Measurements from ENCODE around the gene PPFIBP1. TPM values are rescaled to one million over a fixed set of nuclear protein-coding genes. Genes with fewer than 3 reads are reported as not detected.

PPFIBP1 gene
- polyA plus RNA-seq, 3 donors from 2014 or later, result 0.39 to 0.62 TPM; not detected in 1

DNA sequence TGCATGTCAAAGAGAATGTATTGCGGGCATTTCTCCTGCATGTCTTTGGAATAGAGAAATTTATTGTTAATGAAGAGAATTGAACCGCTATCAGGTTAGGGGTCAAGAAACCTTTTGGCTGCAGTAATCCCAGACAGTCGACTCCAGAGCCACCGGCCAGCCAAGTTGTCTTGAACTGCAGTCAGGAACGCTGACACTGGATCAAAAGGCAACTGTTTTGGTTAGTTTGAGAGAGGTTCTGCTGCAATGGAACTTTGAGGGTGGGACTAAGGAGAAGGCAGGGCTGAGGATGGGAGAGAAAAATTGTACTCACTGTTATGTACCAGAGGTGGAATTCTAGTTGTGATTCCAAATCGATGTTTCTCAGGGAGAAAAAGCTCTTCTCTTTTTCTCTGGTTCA, 28.2 kb downstream of the PPFIBP1 start:
- H3K4me3 Mint-ChIP-seq, result no peak overlapping the region
- H3K27me3 Mint-ChIP-seq (ENCODE audit: low read depth in 3 of 3), result peaks cover 5 to 9% (median 6%) of the 10 kb centered on the region in 3 donors
- H3K9me3 Mint-ChIP-seq, result no peaks in the 10 kb centered on the region
- H3K27ac Mint-ChIP-seq, result no peak overlapping the region
- no peaks in the 10 kb centered on the region for H3K36me3 Mint-ChIP-seq
- DNase-seq, result no peak
- H3K4me1 Mint-ChIP-seq, result peaks cover 3 to 7% of the 10 kb centered on the region in 2 donors

DNA sequence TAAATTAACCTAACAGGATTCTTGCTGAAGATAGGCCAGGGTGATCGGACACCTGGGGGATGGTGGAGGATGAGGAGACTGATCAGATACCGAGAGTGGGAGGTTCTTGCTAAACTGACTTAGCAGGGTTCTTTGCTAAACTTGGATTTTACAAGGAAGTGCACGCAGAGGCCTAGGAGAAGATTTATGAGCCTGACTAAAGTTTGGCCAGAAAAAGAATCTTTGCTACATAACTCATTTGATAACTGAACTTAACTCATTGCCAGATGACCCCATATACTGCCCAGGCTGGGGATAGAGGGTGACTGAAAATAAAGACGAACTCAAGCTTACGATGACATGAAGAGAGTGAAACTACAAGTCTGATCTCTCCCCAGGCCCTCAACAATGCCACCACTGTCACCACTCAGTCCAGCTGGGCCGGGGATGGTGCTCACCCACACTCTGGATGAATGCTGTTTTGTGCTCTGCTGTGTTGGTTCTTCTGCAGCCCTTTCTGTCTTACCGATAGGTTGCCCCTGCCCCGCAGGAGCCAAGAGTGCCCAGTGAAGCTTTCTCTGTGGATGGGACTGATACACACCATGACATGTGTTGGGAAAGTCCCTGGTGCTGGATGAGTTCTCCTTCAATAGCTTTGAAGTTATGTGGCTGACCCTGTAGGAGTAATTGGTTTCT, 29.0 kb downstream of the PPFIBP1 start:
- Mint-ChIP-seq H3K27me3 (ENCODE audit: low read depth in 3 of 3) (peaks cover 5 to 9% (median 6%) of the 10 kb centered on the region in 3 donors), H3K36me3 (no peaks in the 10 kb centered on the region), H3K27ac (no peak overlapping the region), H3K4me3 (no peak overlapping the region), H3K4me1 (peaks cover 3 to 7% of the 10 kb centered on the region in 2 donors), H3K9me3 (no peaks in the 10 kb centered on the region)
- DNase-seq, result no peak

DNA sequence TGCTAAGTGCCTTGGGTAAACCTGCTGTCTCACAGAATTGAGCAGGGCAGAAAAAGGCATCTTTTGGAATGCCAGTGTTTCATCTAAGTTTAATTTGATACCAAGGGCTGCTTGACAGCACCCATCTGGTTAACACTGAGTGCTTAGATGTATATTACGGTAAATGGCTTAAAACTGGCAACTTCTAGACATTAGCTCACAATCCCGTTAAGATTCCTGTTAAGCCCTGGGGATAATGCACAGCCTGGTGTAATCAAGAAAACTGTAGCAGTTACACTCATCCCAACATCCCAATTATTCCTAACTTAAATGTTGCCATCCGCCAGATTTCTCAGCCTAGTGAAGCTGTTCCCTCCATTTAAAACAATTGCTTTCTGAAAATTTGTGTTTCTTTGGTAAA, 29.9 kb downstream of the PPFIBP1 start:
- Mint-ChIP-seq H3K27ac (no peak overlapping the region), H3K4me1 (peaks cover 3 to 7% of the 10 kb centered on the region in 2 donors), H3K27me3 (ENCODE audit: low read depth in 3 of 3) (peaks cover 0 to 4% (median 3%) of the 10 kb centered on the region in 3 donors), H3K9me3 (no peaks in the 10 kb centered on the region), H3K4me3 (no peak overlapping the region), H3K36me3 (no peaks in the 10 kb centered on the region)
- DNase-seq, result no peak

DNA sequence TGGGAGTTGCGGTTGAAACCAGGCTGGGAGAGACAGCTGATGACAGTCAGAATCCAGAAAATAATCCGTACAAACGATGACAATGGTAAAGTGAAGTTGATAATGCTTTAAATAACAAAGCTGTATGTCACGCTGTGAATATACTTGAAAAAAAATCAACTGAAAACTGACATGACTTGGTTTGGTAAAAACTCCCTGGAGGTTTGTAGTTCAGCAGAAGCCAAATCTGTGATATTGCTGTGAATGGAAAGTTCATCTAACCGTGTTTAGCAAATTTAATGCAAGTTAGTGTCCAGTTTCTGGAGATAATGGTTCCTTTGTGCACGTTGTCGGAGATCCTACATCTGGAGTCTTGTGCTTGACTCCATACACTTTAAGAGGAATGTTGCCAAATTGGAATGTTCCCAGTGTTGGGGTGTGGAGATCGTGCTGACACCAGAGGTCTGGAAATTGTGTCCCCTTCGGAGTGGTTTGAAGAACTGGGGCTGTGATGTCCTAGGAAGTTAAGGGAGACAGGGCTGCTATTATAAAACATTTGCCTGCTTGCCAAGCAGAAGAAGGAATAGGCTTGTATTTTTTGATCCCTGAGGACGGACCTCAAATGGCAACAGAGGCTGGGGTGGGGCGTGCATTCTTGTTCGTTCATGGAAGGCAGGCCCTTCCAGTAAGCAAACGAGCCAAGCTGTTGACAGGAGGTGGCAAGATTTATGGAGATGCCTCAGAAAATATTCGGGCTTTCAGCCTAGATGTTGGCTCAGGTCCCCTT, 30.6 kb downstream of the PPFIBP1 start:
- Mint-ChIP-seq H3K4me3 (no peak overlapping the region), H3K36me3 (no peaks in the 10 kb centered on the region), H3K4me1 (peaks cover 0 to 1% of the 10 kb centered on the region in 2 donors), H3K9me3 (no peaks in the 10 kb centered on the region), H3K27ac (no peak overlapping the region), H3K27me3 (ENCODE audit: low read depth in 3 of 3) (peaks cover 0 to 3% (median 0%) of the 10 kb centered on the region in 3 donors)
- DNase-seq, result no peak

DNA sequence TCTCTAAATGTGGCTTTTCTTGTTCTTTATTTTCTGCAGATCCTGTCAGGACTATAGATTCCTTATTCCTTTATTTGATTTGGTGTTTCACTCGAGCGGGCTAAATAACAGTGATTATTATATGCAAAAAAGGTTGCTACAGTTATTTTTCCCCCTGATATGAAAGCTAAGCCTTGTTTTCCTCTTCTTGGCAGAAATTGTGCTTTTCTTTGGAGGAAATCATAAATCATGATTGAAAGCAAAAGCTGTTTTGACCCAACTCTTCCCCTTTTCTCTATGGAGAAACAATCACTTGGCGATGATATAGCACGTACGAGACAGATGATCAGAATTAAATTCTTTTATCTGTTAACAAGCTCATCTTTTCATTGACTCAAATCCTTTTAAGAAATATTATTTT, 31.4 kb downstream of the PPFIBP1 start:
- no peaks in the 10 kb centered on the region for H3K4me1 Mint-ChIP-seq
- H3K27ac Mint-ChIP-seq, result no peak overlapping the region
- H3K36me3 Mint-ChIP-seq, result no peaks in the 10 kb centered on the region
- H3K4me3 Mint-ChIP-seq, result no peak overlapping the region
- DNase-seq, result no peak
- no peaks in the 10 kb centered on the region for H3K9me3 Mint-ChIP-seq
- no peaks in the 10 kb centered on the region for H3K27me3 Mint-ChIP-seq (ENCODE audit: low read depth in 3 of 3)

DNA sequence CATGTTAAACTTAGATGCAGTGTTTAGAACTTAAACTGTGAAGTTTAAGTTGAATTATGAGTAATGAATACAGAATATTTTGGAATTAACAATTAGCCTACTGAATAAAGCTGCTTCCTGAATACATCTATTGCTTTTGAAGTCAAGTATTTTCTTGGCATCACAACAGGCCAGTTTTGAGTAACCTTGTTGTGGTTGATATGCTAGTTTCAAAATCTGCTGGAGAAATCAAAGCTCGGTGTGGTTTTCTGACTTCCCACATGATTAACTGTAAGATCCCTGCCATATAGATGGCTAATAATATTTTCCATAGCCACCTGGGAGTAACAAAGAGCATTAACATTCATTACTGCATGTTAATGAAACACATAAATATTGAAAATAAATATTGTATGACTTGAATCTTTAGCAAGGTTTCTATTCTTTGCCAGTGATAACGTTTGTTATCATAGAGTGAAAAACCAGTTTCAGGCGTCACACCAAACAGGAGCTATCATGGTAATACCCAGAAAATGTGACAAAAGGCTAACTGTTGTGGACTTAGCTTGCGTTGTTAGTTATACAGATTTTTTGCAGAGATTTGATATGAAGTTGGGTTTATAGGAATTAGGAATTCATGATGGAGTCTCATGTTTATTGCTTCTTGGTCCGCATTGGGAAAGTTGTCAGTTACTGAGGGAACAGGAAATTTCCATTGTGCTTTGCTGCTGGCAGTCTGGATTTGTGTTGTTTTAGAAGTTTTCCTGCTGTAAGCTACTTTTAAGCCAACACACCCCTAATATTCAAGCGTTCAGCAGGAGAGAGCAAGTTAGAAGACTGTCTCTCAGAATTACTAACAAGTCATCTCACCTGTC, 32.1 kb downstream of the PPFIBP1 start:
- H3K27me3 Mint-ChIP-seq (ENCODE audit: low read depth in 3 of 3), result no peaks in the 10 kb centered on the region
- H3K4me3 Mint-ChIP-seq, result no peak overlapping the region
- H3K9me3 Mint-ChIP-seq, result no peaks in the 10 kb centered on the region

DNA sequence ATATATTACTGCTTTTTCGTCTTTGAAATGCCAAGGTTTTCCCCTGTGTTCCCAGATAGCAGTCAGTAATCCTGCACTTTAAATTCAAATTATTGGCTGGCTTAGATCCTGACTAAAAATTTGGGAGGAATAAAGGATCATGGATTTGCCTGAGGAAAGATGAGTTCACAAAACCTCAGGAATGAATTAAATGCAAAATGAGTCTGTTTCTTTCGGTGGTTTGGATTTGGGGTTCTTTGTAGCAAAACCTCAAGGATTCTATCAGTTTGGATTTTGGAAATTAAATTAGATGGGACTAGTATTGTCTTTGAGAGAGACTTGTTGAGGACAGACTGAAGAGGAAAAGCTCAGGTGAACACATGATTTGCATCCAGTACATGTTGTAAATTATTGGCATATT, 36.1 kb downstream of the PPFIBP1 start:
- Mint-ChIP-seq H3K27me3 (ENCODE audit: low read depth in 3 of 3) (peaks cover 0 to 4% (median 1%) of the 10 kb centered on the region in 3 donors), H3K4me1 (no peaks in the 10 kb centered on the region), H3K27ac (no peak overlapping the region), H3K36me3 (no peaks in the 10 kb centered on the region), H3K4me3 (no peak overlapping the region), H3K9me3 (no peaks in the 10 kb centered on the region)
- DNase-seq, result no peak

More for the DNA sequence above, 32.1 kb downstream of the PPFIBP1 start:
- Mint-ChIP-seq H3K36me3 (no peaks in the 10 kb centered on the region), H3K4me1 (no peaks in the 10 kb centered on the region), H3K27ac (no peak overlapping the region)
- no peak for DNase-seq

DNA sequence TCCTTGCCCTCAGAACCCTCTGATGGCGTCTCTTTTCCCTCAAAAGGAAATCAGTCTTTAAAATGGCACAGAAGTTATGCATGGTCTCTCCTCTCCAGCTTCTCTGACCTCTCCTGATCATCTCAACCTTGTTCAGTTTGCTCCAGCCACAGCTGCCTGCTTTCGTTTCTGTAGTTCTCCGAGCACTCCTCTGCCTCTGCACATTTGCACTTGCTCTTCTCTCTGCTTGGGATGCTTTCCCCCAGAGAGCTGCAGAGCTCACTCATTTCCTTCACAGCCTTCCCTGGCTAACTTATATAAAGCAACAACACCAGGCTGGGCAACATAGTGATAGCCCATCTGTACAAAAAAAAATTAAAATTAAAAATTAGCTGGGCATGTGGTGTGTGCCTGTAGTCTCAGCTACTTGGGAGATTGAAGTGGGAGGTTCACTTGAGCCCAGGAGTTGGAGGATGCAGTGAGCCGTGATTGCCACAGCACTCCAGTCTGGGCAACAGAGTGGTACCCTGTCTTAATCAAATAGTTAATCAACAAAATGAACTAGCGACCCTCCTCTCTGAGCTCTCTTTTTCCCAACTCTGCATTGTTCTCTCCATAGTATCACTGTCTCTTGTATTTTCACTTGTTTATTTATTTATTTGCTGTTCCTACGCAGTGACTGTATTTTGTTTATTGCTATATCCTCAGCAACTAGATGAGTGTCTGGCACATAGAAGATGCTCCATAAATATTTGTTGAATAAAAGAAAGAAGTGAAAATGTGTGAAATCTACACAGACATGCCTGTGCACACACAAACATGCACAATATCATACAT, 37.7 kb downstream of the PPFIBP1 start:
- Mint-ChIP-seq H3K27me3 (ENCODE audit: low read depth in 3 of 3) (peaks cover 0 to 4% (median 1%) of the 10 kb centered on the region in 3 donors), H3K9me3 (no peaks in the 10 kb centered on the region), H3K36me3 (no peaks in the 10 kb centered on the region), H3K4me1 (no peaks in the 10 kb centered on the region), H3K27ac (no peak overlapping the region), H3K4me3 (no peak overlapping the region)
- no peak for DNase-seq

DNA sequence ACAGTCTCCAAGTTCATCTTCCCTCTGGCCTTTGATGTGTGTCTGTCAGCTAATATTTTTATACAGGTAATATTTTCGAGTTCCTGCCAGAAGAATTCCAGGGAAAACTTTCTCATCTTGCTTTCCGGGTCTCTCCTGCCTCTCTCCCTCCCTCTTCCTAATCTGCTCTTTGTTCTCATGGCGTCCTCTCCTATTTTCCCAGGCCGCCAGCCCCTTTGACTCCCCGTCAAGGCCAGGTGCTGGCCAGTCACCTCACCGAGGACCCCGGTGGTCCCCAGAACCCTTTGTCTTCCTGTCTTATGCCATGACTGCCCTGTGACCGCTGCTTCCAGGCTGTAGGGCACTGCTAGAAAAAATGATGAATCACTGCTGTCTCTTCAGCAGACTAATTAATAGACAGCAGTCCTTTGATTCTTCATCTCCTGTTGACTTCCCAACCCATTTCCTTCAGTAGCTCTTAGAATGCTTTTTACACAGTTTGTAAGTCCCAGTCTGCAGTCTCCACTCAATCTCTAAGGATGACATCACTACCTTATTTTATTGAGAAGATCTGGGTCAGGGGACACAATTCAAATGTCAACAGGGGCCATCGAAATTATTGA, 40.7 kb downstream of the PPFIBP1 start:
- DNase-seq, result no peak
- Mint-ChIP-seq H3K9me3 (no peaks in the 10 kb centered on the region), H3K36me3 (no peaks in the 10 kb centered on the region), H3K4me1 (no peaks in the 10 kb centered on the region), H3K4me3 (no peak overlapping the region), H3K27me3 (ENCODE audit: low read depth in 3 of 3) (peaks cover 1 to 6% (median 2%) of the 10 kb centered on the region in 3 donors), H3K27ac (no peak overlapping the region)

DNA sequence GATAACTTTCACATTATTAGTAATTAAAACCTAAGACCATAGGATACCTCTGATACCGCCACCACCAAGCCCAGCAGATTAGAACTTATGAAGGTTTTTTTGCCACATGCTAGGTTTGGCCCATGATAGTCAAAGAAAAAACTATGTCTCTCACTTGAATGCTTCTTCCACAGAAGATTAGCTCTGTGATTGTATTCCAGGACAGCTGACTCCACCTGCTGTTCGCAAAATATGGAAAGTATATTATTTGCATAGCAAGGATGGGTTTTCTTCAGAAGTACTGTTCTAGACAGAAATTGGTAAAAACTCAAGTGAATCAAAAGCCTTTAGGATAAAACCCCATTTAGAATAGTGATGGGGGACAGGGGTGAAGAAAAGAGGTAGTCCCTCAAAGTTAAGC, 42.2 kb downstream of the PPFIBP1 start:
- H3K9me3 Mint-ChIP-seq, result no peaks in the 10 kb centered on the region
- H3K27me3 Mint-ChIP-seq (ENCODE audit: low read depth in 3 of 3), result peaks cover 1 to 6% (median 2%) of the 10 kb centered on the region in 3 donors
- DNase-seq, result no peak
- no peaks in the 10 kb centered on the region for H3K4me1 Mint-ChIP-seq
- H3K27ac Mint-ChIP-seq, result no peak overlapping the region
- no peaks in the 10 kb centered on the region for H3K36me3 Mint-ChIP-seq
- no peak overlapping the region for H3K4me3 Mint-ChIP-seq

DNA sequence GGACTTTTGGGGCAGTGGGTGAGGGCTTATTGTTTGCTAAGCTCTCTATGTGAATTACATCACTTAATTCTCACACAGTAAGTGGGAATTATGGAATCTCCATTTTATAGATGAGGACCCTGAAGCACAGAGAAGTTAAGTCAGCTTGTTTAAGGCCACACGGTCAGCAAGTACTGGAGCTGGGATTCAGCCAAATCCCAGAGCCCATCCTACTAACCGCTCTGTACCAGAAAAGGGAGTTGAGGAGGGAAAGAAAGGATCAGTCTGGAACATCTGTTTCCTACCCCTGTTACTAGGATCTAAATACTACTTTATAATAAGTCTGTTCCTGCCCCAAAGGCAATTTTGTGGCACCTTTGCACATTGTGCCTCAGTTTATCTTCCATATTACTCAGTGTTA, 42.6 kb downstream of the PPFIBP1 start:
- H3K27ac Mint-ChIP-seq, result no peak overlapping the region

DNA sequence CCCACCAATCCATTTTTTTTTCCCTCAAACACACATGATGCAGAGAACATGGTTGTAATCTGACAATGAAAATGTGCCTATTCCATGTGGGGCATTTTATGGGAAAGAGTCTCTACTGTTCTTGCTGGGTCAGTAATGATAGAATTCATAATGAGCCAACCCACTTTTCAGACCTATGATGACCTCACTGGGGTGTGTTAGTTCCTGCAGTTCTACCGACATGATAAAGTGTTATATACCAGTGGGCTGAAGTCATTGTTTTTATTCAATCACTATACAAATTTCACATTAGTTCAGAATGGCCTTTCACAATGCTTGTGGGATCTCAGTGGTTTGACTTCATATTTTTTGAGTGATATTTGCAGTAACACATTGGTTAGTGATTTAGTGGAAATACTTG, 47.5 kb downstream of the PPFIBP1 start:
- H3K4me1 Mint-ChIP-seq, result no peaks in the 10 kb centered on the region

More for the DNA sequence above, 42.6 kb downstream of the PPFIBP1 start:
- no peaks in the 10 kb centered on the region for H3K4me1 Mint-ChIP-seq
- H3K9me3 Mint-ChIP-seq, result no peaks in the 10 kb centered on the region
- H3K27me3 Mint-ChIP-seq (ENCODE audit: low read depth in 3 of 3), result peaks cover 1 to 6% (median 2%) of the 10 kb centered on the region in 3 donors
- no peaks in the 10 kb centered on the region for H3K36me3 Mint-ChIP-seq
- H3K4me3 Mint-ChIP-seq, result no peak overlapping the region
- no peak for DNase-seq

More for the DNA sequence above, 47.5 kb downstream of the PPFIBP1 start:
- Mint-ChIP-seq H3K27ac (no peak overlapping the region), H3K9me3 (no peaks in the 10 kb centered on the region), H3K36me3 (no peaks in the 10 kb centered on the region), H3K27me3 (ENCODE audit: low read depth in 3 of 3) (peaks cover 0 to 2% (median 2%) of the 10 kb centered on the region in 3 donors), H3K4me3 (no peak overlapping the region)
- DNase-seq, result no peak
